GM19395 (cell line): ENCODE data around the gene TRIM61.

Source experiments
- ATAC-seq: cut with Tn5 transposase; IDR thresholded peaks from one replicate; pipeline ENCODE4 v1.9.1; 2021; ENCODE audit warnings: mild to moderate bottlenecking, moderate library complexity; ENCODE audit not compliant: unreplicated experiment

Gene TRIM61

GRCh38 chr4:164918956-164919355 lies 58.5 kb downstream of the TRIM61 start:
- ATAC-seq = no peak
